GM12874 (cell line): ENCODE results near the gene AKAP13.

ENCODE experiments used
- CTCF ChIP-seq: IDR thresholded peaks from 2 replicates; pipeline ENCODE4 v1.5.1; 2011; ENCODE audit warnings: low read depth, mild to moderate bottlenecking, control low read depth, low read length, moderate library complexity; ENCODE audit not compliant: insufficient read depth

The AKAP13 gene

GRCh38 chr15:85517086-85517485 lies 136.7 kb downstream of the AKAP13 start:
- TF ChIP-seq CTCF: no peak

- TF ChIP-seq CTCF: no peak
Observed at GRCh38 chr15:85518979-85519761, 138.8 kb downstream of the AKAP13 start.

- no peak for TF ChIP-seq CTCF
Observed at GRCh38 chr15:85520650-85521049, 140.2 kb downstream of the AKAP13 start.

GRCh38 chr15:85523530-85523929 lies 143.1 kb downstream of the AKAP13 start:
- no peak for TF ChIP-seq CTCF

GRCh38 chr15:85525755-85526154 lies 145.4 kb downstream of the AKAP13 start:
- no peak for TF ChIP-seq CTCF

- no peak for TF ChIP-seq CTCF
Observed at GRCh38 chr15:85527895-85528294, 147.5 kb downstream of the AKAP13 start.

- TF ChIP-seq CTCF: no peak
Observed at GRCh38 chr15:85530079-85530478, 149.7 kb downstream of the AKAP13 start.
